Activated B cell treated with CpG ODN at 0.5 μM for 24 hours (primary cell): ENCODE measurements around the gene MAGEF1. TPM values are rescaled to one million over a fixed set of nuclear protein-coding genes. Genes with fewer than 3 reads are reported as not detected.

Source experiments
- ATAC-seq: fragments of 200-7000 bp; cut with Tn5 transposase; one replicate; pipeline ENCODE4 v1.10.0; 2021; ENCODE audit warnings: low read depth, mild to moderate bottlenecking, moderate library complexity
- CTCF ChIA-PET: fragments of 350-600 bp; sonication (Branson Sonifier 250); formaldehyde crosslinking; loops from one replicate; lab custom pipeline; 2021; ENCODE audit warnings: antibody characterized with exemption; lab: Charles Lee
- POLR2A ChIA-PET: fragments of 350-600 bp; sonication (Branson Sonifier 250); formaldehyde crosslinking; loops from one replicate; lab custom pipeline; 2021; ENCODE audit warnings: antibody characterized with exemption; lab: Charles Lee
- DNase-seq: peaks from one replicate; pipeline ENCODE4 v3.0.0; 2022
- H3K27ac Mint-ChIP-seq: one replicate; pipeline ENCODE4 v1.8.0; 2020; ENCODE audit warnings: mixed read lengths
- H3K27me3 Mint-ChIP-seq: one replicate; pipeline ENCODE4 v1.8.0; 2021; ENCODE audit warnings: mixed read lengths
- H3K36me3 Mint-ChIP-seq: one replicate; pipeline ENCODE4 v1.8.0; 2021; ENCODE audit warnings: low read depth, mixed read lengths
- H3K4me1 Mint-ChIP-seq: one replicate; pipeline ENCODE4 v1.8.0; 2021; ENCODE audit warnings: mixed read lengths
- H3K4me3 Mint-ChIP-seq: one replicate; pipeline ENCODE4 v1.8.0; 2020; ENCODE audit warnings: mild to moderate bottlenecking, mixed read lengths
- H3K9me3 Mint-ChIP-seq: one replicate; pipeline ENCODE4 v1.8.0; 2020; ENCODE audit warnings: mixed read lengths
- intact Hi-C: fragments of 100-400 bp; cut with micrococcal nuclease; formaldehyde crosslinking; loops from one replicate; pipeline ENCODE4 v1.15.1; 2024
- total RNA-seq: library from RNA; stranded (reverse); gene quantifications from 2 replicates; pipeline ENCODE4 v1.2.3, GENCODE V29; 2022
- TF ChIP-seq, protein P1 (sequence below): fragments of 200-600 bp; IDR thresholded peaks from one replicate; pipeline ENCODE4 v1.8.0; 2022; ENCODE audit warnings: antibody characterized with exemption, mild to moderate bottlenecking

The MAGEF1 gene
- total RNA-seq, 1 donor from 2014 or later = 18.5 TPM

GRCh38 chr3:184738982-184739381 is 27.1 kb upstream of the MAGEF1 start:
- Mint-ChIP-seq H3K4me1 (no peaks in the 10 kb centered on the region), H3K27me3 (peaks cover 6% of the 10 kb centered on the region), H3K27ac (no peak overlapping the region), H3K4me3 (no peak overlapping the region), H3K36me3 (no peaks in the 10 kb centered on the region), H3K9me3 (no peaks in the 10 kb centered on the region)
- TF ChIP-seq, protein P1, sequence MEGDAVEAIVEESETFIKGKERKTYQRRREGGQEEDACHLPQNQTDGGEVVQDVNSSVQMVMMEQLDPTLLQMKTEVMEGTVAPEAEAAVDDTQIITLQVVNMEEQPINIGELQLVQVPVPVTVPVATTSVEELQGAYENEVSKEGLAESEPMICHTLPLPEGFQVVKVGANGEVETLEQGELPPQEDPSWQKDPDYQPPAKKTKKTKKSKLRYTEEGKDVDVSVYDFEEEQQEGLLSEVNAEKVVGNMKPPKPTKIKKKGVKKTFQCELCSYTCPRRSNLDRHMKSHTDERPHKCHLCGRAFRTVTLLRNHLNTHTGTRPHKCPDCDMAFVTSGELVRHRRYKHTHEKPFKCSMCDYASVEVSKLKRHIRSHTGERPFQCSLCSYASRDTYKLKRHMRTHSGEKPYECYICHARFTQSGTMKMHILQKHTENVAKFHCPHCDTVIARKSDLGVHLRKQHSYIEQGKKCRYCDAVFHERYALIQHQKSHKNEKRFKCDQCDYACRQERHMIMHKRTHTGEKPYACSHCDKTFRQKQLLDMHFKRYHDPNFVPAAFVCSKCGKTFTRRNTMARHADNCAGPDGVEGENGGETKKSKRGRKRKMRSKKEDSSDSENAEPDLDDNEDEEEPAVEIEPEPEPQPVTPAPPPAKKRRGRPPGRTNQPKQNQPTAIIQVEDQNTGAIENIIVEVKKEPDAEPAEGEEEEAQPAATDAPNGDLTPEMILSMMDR = no peak
- DNase-seq (no peak), ATAC-seq (no peak)
- intact Hi-C loops = no loop called here
- ChIA-PET POLR2A (no interaction called here), CTCF (no interaction called here)

GRCh38 chr3:184738506-184738890 is 26.6 kb upstream of the MAGEF1 start:
- peaks cover 6% of the 10 kb centered on the region for H3K27me3 Mint-ChIP-seq
- intact Hi-C loops = no loop called here
- CTCF ChIA-PET = interaction anchor here (0.9 kb wide), 1 partner anchor 177 kb away, joined by 3 read pairs; the partner anchor contains the start of gene EPHB3

DNA sequence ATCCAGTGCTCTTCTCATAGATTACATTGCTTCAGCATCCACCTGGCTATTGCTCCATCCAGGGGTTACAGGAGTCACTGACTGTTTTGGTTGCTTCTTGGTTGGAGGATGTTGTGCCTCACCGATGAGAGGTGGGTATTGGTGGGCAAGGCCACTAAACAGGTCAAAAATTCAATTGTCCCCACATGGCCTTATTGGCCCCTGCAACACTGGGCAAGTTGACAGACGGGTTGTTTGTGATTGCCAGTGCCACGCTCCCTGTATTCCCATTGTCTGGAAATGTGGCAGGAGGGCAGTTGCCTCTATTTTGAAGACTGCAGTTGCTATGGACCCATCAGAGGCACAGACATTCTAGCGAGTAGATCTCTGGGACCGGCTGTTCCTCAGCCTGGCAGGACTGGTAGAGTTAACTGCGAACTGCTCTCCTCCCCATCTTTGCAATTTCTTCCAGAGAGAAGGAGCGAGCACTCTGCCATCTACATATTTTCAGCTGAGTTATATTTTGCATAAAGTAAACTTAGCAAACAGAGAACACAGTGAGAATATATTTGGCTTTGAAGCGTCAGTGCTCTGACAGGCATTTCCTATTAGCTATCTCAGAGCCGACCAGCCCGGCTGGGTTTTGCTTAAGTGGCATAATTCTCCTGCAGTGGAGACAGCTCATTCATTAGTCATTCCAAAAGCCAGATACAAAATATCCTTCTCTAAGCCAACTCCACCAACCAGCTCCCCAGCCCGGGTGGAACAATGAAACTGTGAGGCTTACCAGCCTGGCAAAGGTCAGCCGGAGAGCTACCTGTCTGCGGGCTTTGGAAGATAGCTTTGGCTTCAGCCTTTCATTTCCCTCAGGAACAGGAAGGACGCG is 26.0 kb upstream of the MAGEF1 start:
- ChIA-PET CTCF (interaction anchor here (0.9 kb wide), 1 partner anchor 177 kb away, joined by 3 read pairs; the partner anchor contains the start of gene EPHB3), POLR2A (no interaction called here)
- TF ChIP-seq, protein P1 = no peak
- DNase-seq (no peak), ATAC-seq (no peak)
- intact Hi-C loops = no loop called here
- Mint-ChIP-seq H3K4me1 (no peaks in the 10 kb centered on the region), H3K27me3 (peaks cover 6% of the 10 kb centered on the region), H3K36me3 (no peaks in the 10 kb centered on the region), H3K9me3 (no peaks in the 10 kb centered on the region), H3K4me3 (no peak overlapping the region), H3K27ac (no peak overlapping the region)

More at GRCh38 chr3:184738506-184738890, 26.6 kb upstream of the MAGEF1 start:
- TF ChIP-seq, protein P1 = no peak
- no peaks in the 10 kb centered on the region for H3K4me1 Mint-ChIP-seq
- H3K4me3 Mint-ChIP-seq = no peak overlapping the region
- H3K27ac Mint-ChIP-seq = no peak overlapping the region
- ATAC-seq (no peak), DNase-seq (no peak)
- H3K9me3 Mint-ChIP-seq = no peaks in the 10 kb centered on the region
- H3K36me3 Mint-ChIP-seq = no peaks in the 10 kb centered on the region
- POLR2A ChIA-PET = no interaction called here

GRCh38 chr3:184737063-184737462 is 25.2 kb upstream of the MAGEF1 start:
- H3K36me3 Mint-ChIP-seq = no peaks in the 10 kb centered on the region
- H3K27me3 Mint-ChIP-seq = peaks cover 6% of the 10 kb centered on the region
- H3K9me3 Mint-ChIP-seq = no peaks in the 10 kb centered on the region
- H3K4me1 Mint-ChIP-seq = no peaks in the 10 kb centered on the region
- H3K27ac Mint-ChIP-seq = no peak overlapping the region
- ChIA-PET POLR2A (no interaction called here), CTCF (no interaction called here)
- no peak overlapping the region for H3K4me3 Mint-ChIP-seq
- DNase-seq (no peak), ATAC-seq (no peak)
- TF ChIP-seq, protein P1 = no peak
- intact Hi-C loops = no loop called here

DNA sequence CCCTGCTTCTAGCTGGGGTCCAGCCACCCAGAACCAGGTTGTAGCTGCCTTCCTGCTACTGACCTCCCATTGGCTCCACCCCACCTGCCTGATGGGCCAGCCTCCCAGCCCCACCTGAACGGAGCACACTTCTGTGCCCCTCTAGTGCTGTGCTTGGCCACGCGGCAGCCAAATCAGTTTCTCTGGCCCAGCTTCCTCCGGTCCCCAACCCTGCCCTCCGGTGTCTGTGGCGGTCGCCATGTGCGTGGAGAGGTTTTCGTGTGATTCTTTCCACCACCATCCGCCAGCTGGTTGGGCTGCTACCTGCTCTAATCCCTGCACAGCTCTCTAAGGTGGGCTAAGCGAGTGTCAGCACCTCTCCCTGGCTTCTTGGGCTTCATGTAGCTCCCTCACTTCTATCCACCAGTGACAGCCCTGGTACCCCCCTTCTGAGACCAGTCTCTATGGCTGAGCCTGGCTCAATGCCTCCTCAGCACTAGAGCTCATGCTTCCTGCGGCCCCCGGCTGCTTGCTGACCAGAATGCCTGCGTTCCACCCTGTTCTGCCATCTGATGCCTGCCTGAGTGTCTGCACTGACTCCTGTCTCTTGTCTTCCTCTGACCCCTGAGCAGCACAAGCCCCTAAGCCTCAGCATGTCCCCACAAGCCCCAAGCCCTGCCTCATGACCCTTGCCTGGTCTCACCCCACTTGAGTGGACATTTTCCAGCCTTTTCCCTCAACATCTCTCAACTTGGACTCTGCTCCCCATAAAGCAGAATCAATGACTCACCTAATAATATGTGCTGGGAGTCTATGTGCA is 23.2 kb upstream of the MAGEF1 start:
- TF ChIP-seq, protein P1 = no peak
- ChIA-PET CTCF (no interaction called here), POLR2A (no interaction called here)
- H3K4me1 Mint-ChIP-seq = no peaks in the 10 kb centered on the region
- no peak overlapping the region for H3K4me3 Mint-ChIP-seq
- peaks cover 6% of the 10 kb centered on the region for H3K27me3 Mint-ChIP-seq
- H3K9me3 Mint-ChIP-seq = no peaks in the 10 kb centered on the region
- ATAC-seq (no peak), DNase-seq (no peak)
- H3K27ac Mint-ChIP-seq = no peak overlapping the region
- intact Hi-C loops = no loop called here
- H3K36me3 Mint-ChIP-seq = no peaks in the 10 kb centered on the region
